HUDEP-2 (cell line): ENCODE results near the gene KCNMB2.

ENCODE experiments used
- DNase-seq, 76 experiments: peaks; one replicate each; lab custom pipeline; 2025; ENCODE audit not compliant: unreplicated experiment in 76 of 76; lab: John Stamatoyannopoulos, UW

The KCNMB2 gene

GRCh38 chr3:178795349-178795748 is 259.1 kb downstream of the KCNMB2 start:
- no peak for DNase-seq

GRCh38 chr3:178802259-178802658 is 266.0 kb downstream of the KCNMB2 start:
- no peak for DNase-seq

GRCh38 chr3:178802993-178803693 is 266.9 kb downstream of the KCNMB2 start:
- no peak for DNase-seq

GRCh38 chr3:178804606-178805005 is 268.4 kb downstream of the KCNMB2 start:
- DNase-seq: no peak

- DNase-seq: no peak
Measured at GRCh38 chr3:178805741-178806140, 269.5 kb downstream of the KCNMB2 start.

GRCh38 chr3:178806651-178807050 is 270.4 kb downstream of the KCNMB2 start:
- DNase-seq: no peak

- no peak for DNase-seq
Measured at GRCh38 chr3:178807694-178808093, 271.5 kb downstream of the KCNMB2 start.

GRCh38 chr3:178808748-178809147 is 272.5 kb downstream of the KCNMB2 start:
- no peak for DNase-seq

- DNase-seq: no peak
Measured at GRCh38 chr3:178810181-178810580, 273.9 kb downstream of the KCNMB2 start.

- no peak for DNase-seq
Measured at GRCh38 chr3:178822722-178823121, 286.5 kb downstream of the KCNMB2 start.

- DNase-seq: no peak
Measured at GRCh38 chr3:178823150-178823549, 286.9 kb downstream of the KCNMB2 start.

GRCh38 chr3:178823591-178824246 is 287.5 kb downstream of the KCNMB2 start:
- DNase-seq: no peak

GRCh38 chr3:178826435-178827123 is 290.3 kb downstream of the KCNMB2 start:
- no peak for DNase-seq

- no peak for DNase-seq
Measured at GRCh38 chr3:178827285-178827856, 291.1 kb downstream of the KCNMB2 start.

- no peak for DNase-seq
Measured at GRCh38 chr3:178833695-178834094, 297.5 kb downstream of the KCNMB2 start.

- no peak for DNase-seq
Measured at GRCh38 chr3:178835033-178835432, 298.8 kb downstream of the KCNMB2 start.

- DNase-seq: no peak
Measured at GRCh38 chr3:178837512-178837911, 301.3 kb downstream of the KCNMB2 start.

- DNase-seq: no peak
Measured at GRCh38 chr3:178840586-178840985, 304.4 kb downstream of the KCNMB2 start.

GRCh38 chr3:178841011-178841410 is 304.8 kb downstream of the KCNMB2 start:
- no peak for DNase-seq

GRCh38 chr3:178844916-178845315 is 308.7 kb downstream of the KCNMB2 start:
- no peak for DNase-seq

- no peak for DNase-seq
Measured at GRCh38 chr3:178845420-178846118, 309.3 kb downstream of the KCNMB2 start.
